Measurements from ENCODE around the gene BRD1.
"Not testable (repeated sequence)": the region's sequence is repeated elsewhere in the genome, so short reads cannot be mapped to it uniquely, and the experiment has no call there.

BRD1 gene

GRCh38 chr22:49767355-49768062 lies 60.2 kb downstream of the BRD1 start:
- peak in 1 of 3 experiments; percentile 20 for DNase-seq

- no peak for DNase-seq
These were observed 61.7 kb downstream of the BRD1 start for GRCh38 chr22:49765951-49766350.

- no peak for DNase-seq
These were observed 62.4 kb downstream of the BRD1 start for GRCh38 chr22:49765091-49765771.

GRCh38 chr22:49764127-49764581 lies 63.5 kb downstream of the BRD1 start:
- DNase-seq = no peak

- no peak for DNase-seq
These were observed 64.0 kb downstream of the BRD1 start for GRCh38 chr22:49763696-49764095.

- peak in 2 of 3 experiments; percentile 1 for DNase-seq
These were observed 64.5 kb downstream of the BRD1 start for GRCh38 chr22:49763138-49763537.

GRCh38 chr22:49762571-49762970 lies 65.1 kb downstream of the BRD1 start:
- not testable (repeated sequence) for DNase-seq

- DNase-seq = no peak
These were observed 65.8 kb downstream of the BRD1 start for GRCh38 chr22:49761836-49762235.

- no peak for DNase-seq
These were observed 66.8 kb downstream of the BRD1 start for GRCh38 chr22:49760630-49761571.

- DNase-seq = no peak
These were observed 67.4 kb downstream of the BRD1 start for GRCh38 chr22:49760280-49760629.

GRCh38 chr22:49756676-49757075 lies 71.0 kb downstream of the BRD1 start:
- no peak for DNase-seq

GRCh38 chr22:49756201-49756600 lies 71.5 kb downstream of the BRD1 start:
- DNase-seq = no peak

- DNase-seq = no peak
These were observed 72.1 kb downstream of the BRD1 start for GRCh38 chr22:49755631-49756001.

GRCh38 chr22:49754696-49755630 lies 72.7 kb downstream of the BRD1 start:
- DNase-seq = no peak

GRCh38 chr22:49753961-49754695 lies 73.5 kb downstream of the BRD1 start:
- peak; percentile 38 to 73 (median 61) for DNase-seq

GRCh38 chr22:49753276-49753890 lies 74.3 kb downstream of the BRD1 start:
- no peak for DNase-seq

- DNase-seq = no peak
These were observed 75.0 kb downstream of the BRD1 start for GRCh38 chr22:49752598-49753091.

- no peak for DNase-seq
These were observed 75.6 kb downstream of the BRD1 start for GRCh38 chr22:49751966-49752597.

GRCh38 chr22:49751318-49751965 lies 76.2 kb downstream of the BRD1 start:
- no peak for DNase-seq
